OCI-LY1 (cell line): ENCODE data around the gene ASZ1.

Experiments used
- H2AFZ ChIP-seq: fragments of 200-600 bp; sonication (generic), shearing (Covaris generic); 2 replicates; pipeline ENCODE4 v1.6.0; 2014; ENCODE audit warnings: antibody characterized with exemption, mild to moderate bottlenecking, low read length
- H3F3A ChIP-seq: fragments of 200-600 bp; sonication (generic), shearing (Covaris generic); 2 replicates; pipeline ENCODE4 v1.6.0; 2014; ENCODE audit warnings: mild to moderate bottlenecking, antibody characterized with exemption, low read length, moderate library complexity; ENCODE audit not compliant: insufficient read depth
- H3K27ac ChIP-seq: fragments of 200-600 bp; sonication (generic); 2 replicates; pipeline ENCODE4 v1.5.1; 2014; ENCODE audit warnings: low read length, mixed run types, mild to moderate bottlenecking, low read depth; ENCODE audit not compliant: poor library complexity, severe bottlenecking
- H3K27me3 ChIP-seq: fragments of 200-600 bp; sonication (generic); 2 replicates; pipeline ENCODE4 v1.6.0; 2014; ENCODE audit warnings: antibody characterized with exemption, mild to moderate bottlenecking, low read length, moderate library complexity; ENCODE audit not compliant: insufficient read depth
- H3K36me3 ChIP-seq: fragments of 200-600 bp; sonication (generic); 2 replicates; pipeline ENCODE4 v1.6.1; 2014; ENCODE audit warnings: mild to moderate bottlenecking, antibody characterized with exemption, low read length, moderate library complexity, mixed read lengths; ENCODE audit not compliant: insufficient read depth
- H3K4me1 ChIP-seq: fragments of 200-600 bp; sonication (generic); 2 replicates; pipeline ENCODE4 v1.5.1; 2014; ENCODE audit warnings: mild to moderate bottlenecking, low read length, moderate library complexity; ENCODE audit not compliant: insufficient read depth, severe bottlenecking
- H3K4me2 ChIP-seq: fragments of 200-600 bp; sonication (generic), shearing (Covaris generic); 2 replicates; pipeline ENCODE4 v1.6.1; 2014; ENCODE audit warnings: low read length
- H3K4me3 ChIP-seq: fragments of 200-600 bp; sonication (generic); 2 replicates; pipeline ENCODE4 v1.5.1; 2014; ENCODE audit warnings: low read length, low read depth, mild to moderate bottlenecking, mixed read lengths; ENCODE audit not compliant: poor library complexity, severe bottlenecking
- H3K79me2 ChIP-seq: fragments of 200-600 bp; shearing (Covaris generic); 2 replicates; pipeline ENCODE4 v1.6.1; 2016; ENCODE audit warnings: mixed run types, low read length, mixed read lengths; ENCODE audit not compliant: insufficient read depth
- H3K9ac ChIP-seq: fragments of 200-600 bp; sonication (generic), shearing (Covaris generic); 2 replicates; pipeline ENCODE4 v1.6.1; 2014; ENCODE audit warnings: mild to moderate bottlenecking, low read length, mixed read lengths
- H3K9me2 ChIP-seq: fragments of 200-600 bp; sonication (generic), shearing (Covaris generic); 2 replicates; pipeline ENCODE4 v1.6.1; 2014; ENCODE audit warnings: low read depth, mild to moderate bottlenecking, low read length, mixed read lengths
- H3K9me3 ChIP-seq: fragments of 200-600 bp; shearing (Covaris generic); 2 replicates; pipeline ENCODE4 v1.6.1; 2014; ENCODE audit warnings: low read length, mixed read lengths
- H4K20me1 ChIP-seq: fragments of 200-600 bp; sonication (generic), shearing (Covaris generic); 2 replicates; pipeline ENCODE4 v1.6.0; 2016; ENCODE audit warnings: mild to moderate bottlenecking, low read length; ENCODE audit not compliant: insufficient read depth
- EZH2 ChIP-seq: fragments of 200-600 bp; sonication (generic), shearing (Covaris generic); IDR thresholded peaks from 2 replicates; pipeline ENCODE4 v1.8.0; 2017; ENCODE audit warnings: borderline replicate concordance, mixed run types, mild to moderate bottlenecking, antibody characterized with exemption, low read length, moderate library complexity, mixed read lengths
- TF ChIP-seq, protein P1 (sequence below): fragments of 200-600 bp; sonication (generic), shearing (Covaris generic); IDR thresholded peaks from 2 replicates; pipeline ENCODE4 v1.5.1; 2017; ENCODE audit warnings: mild to moderate bottlenecking, antibody characterized with exemption, low read length, moderate library complexity, mixed read lengths

Gene ASZ1

DNA sequence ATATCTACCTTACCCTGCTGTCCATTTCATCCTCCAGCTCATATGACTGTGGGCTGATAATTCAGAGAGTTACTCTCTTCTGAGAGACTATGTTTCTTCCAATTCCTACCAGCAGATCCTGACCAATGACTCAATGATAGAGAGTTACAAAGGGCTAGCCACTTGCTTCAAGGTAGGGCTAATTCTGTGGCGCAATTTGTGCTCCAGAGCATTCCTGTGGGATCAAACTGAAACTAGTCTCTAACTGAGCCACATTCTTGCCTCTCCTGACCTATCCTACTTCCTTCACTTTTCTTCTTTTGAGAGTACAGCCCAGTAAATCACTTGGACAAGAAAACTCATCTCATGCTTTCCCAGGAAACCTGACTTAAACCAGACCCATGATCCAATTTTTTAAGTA lies 17.9 kb upstream of the ASZ1 start:
- no peak overlapping the region for H2AFZ ChIP-seq
- no peaks in the 10 kb centered on the region for H3K27me3 ChIP-seq
- H3K79me2 ChIP-seq = no peaks in the 10 kb centered on the region
- TF ChIP-seq EZH2 = no peak
- TF ChIP-seq, protein P1, sequence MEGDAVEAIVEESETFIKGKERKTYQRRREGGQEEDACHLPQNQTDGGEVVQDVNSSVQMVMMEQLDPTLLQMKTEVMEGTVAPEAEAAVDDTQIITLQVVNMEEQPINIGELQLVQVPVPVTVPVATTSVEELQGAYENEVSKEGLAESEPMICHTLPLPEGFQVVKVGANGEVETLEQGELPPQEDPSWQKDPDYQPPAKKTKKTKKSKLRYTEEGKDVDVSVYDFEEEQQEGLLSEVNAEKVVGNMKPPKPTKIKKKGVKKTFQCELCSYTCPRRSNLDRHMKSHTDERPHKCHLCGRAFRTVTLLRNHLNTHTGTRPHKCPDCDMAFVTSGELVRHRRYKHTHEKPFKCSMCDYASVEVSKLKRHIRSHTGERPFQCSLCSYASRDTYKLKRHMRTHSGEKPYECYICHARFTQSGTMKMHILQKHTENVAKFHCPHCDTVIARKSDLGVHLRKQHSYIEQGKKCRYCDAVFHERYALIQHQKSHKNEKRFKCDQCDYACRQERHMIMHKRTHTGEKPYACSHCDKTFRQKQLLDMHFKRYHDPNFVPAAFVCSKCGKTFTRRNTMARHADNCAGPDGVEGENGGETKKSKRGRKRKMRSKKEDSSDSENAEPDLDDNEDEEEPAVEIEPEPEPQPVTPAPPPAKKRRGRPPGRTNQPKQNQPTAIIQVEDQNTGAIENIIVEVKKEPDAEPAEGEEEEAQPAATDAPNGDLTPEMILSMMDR = no peak
- no peaks in the 10 kb centered on the region for H3K9me2 ChIP-seq
- H3K9ac ChIP-seq = no peak overlapping the region
- no peak overlapping the region for H3K4me2 ChIP-seq
- no peaks in the 10 kb centered on the region for H3K4me1 ChIP-seq
- no peak overlapping the region for H3K4me3 ChIP-seq
- no peaks in the 10 kb centered on the region for H3F3A ChIP-seq
- H3K27ac ChIP-seq = no peak overlapping the region
- H4K20me1 ChIP-seq = no peaks in the 10 kb centered on the region
- no peaks in the 10 kb centered on the region for H3K36me3 ChIP-seq
- H3K9me3 ChIP-seq = no peaks in the 10 kb centered on the region

DNA sequence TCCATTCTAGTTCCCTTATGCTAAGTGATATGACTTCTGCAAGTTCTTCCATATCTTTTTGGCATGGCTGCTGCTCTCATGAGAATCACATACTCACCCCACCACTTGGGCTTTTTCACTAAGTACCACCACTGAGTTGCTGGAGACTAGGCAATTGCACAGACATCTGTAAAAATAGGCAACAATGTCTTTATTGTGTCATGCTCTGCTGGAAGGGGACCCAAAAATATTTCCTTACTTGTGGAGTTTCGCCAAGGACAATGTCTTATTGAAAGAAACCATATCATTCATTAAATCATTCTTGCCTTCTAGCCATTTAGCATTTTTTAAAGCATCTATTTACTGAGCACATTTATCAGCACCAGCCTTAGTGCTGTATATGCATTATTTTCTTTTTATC lies 17.4 kb upstream of the ASZ1 start:
- Histone ChIP-seq H3K4me2 (no peak overlapping the region), H3K9me2 (no peaks in the 10 kb centered on the region), H3K4me1 (no peaks in the 10 kb centered on the region), H3K9me3 (no peaks in the 10 kb centered on the region), H3K27ac (no peak overlapping the region), H4K20me1 (no peaks in the 10 kb centered on the region), H3K79me2 (no peaks in the 10 kb centered on the region), H3F3A (no peaks in the 10 kb centered on the region), H3K4me3 (no peak overlapping the region), H2AFZ (no peak overlapping the region), H3K9ac (no peak overlapping the region), H3K27me3 (no peaks in the 10 kb centered on the region), H3K36me3 (no peaks in the 10 kb centered on the region)
- TF ChIP-seq, protein P1 = no peak
- no peak for TF ChIP-seq EZH2

DNA sequence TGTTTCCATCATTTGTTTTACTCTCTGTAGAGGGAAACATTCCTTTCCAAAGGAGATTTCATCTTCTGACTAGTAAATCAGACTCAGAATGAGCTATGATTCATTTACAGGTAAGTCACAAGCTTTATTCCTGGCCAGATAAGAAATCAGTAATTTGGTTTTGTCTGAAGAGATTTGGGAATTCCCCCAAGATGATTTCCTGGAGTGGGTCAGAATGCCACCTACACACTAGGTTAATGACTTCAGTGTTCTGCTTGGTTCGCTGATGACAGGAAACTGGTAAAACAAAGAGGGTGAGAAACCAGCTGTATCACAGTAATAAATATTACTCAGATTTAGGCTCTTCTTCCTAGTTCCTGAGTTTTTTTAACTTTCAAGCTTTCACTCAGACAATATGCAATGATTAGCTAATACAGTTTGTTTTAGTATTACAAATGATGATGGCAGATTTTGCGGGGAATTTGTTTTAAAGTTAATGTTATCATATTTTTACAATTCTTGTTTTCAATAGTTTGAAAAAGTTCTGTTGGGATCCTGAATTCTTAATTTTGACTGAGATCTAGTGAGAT lies 8.3 kb upstream of the ASZ1 start:
- H3K79me2 ChIP-seq = no peaks in the 10 kb centered on the region
- no peak overlapping the region for H3K4me2 ChIP-seq
- H2AFZ ChIP-seq = no peak overlapping the region

More for the DNA sequence above, 8.3 kb upstream of the ASZ1 start:
- H3K27me3 ChIP-seq = no peaks in the 10 kb centered on the region
- H3K9me3 ChIP-seq = no peaks in the 10 kb centered on the region
- H4K20me1 ChIP-seq = no peaks in the 10 kb centered on the region
- no peaks in the 10 kb centered on the region for H3K9me2 ChIP-seq
- H3K4me1 ChIP-seq = no peaks in the 10 kb centered on the region
- no peak overlapping the region for H3K27ac ChIP-seq
- no peak overlapping the region for H3K9ac ChIP-seq
- no peaks in the 10 kb centered on the region for H3K36me3 ChIP-seq
- no peaks in the 10 kb centered on the region for H3F3A ChIP-seq
- TF ChIP-seq EZH2 = no peak
- H3K4me3 ChIP-seq = no peak overlapping the region
